Measurements from ENCODE around the gene RARB.

- TF ChIP-seq CTCF (conservative IDR thresholded peaks at IDR 0.05; ENCODE audit: low read depth, low read length) (no peak), EZH2 (IDR thresholded peaks at IDR 0.05; ENCODE audit: low read length, unreplicated experiment) (no peak), EZH2phosphoT487 (IDR thresholded peaks at IDR 0.05; ENCODE audit: borderline replicate concordance, low read length) (no peak)
Measured at GRCh38 chr3:25500706-25501210, 72.7 kb downstream of the RARB start.

Data from PC-3 (cell line).